Endothelial cell of umbilical vein (primary cell): ENCODE data around the gene PLEKHA7.

ENCODE experiments used
- CTCF ChIP-seq, 2 donors: IDR thresholded peaks; 1 replicate in 1 of 2; 2 replicates in 1 of 2; pipeline ENCODE4 v1.5.1; 2011; ENCODE audit warnings: low read length in 2 of 2, mild to moderate bottlenecking in 2 of 2, moderate library complexity in 2 of 2, control low read depth in 1 of 2, inconsistent platforms in 1 of 2, low read depth in 1 of 2; ENCODE audit not compliant: insufficient read depth in 1 of 2; ENCODE audit errors: extremely low read depth in 1 of 2
- EZH2 ChIP-seq: IDR thresholded peaks from 2 replicates; pipeline ENCODE4 v1.6.1; 2012; ENCODE audit warnings: borderline replicate concordance, low read depth, mild to moderate bottlenecking, moderate library complexity, low read length, inconsistent platforms; ENCODE audit not compliant: severe bottlenecking
- FOS ChIP-seq: IDR thresholded peaks from 2 replicates; pipeline ENCODE4 v1.6.1; 2011; ENCODE audit warnings: mild to moderate bottlenecking, low read length, moderate library complexity, borderline replicate concordance; ENCODE audit not compliant: insufficient read depth
- POLR2A ChIP-seq: IDR thresholded peaks from 2 replicates; pipeline ENCODE4 v1.6.1; 2012; ENCODE audit warnings: low read depth, mild to moderate bottlenecking, control low read depth, low read length
- POLR2AphosphoS5 ChIP-seq: IDR thresholded peaks from 2 replicates; pipeline ENCODE4 v1.6.1; 2012; ENCODE audit warnings: low read depth, mild to moderate bottlenecking, control low read depth, low read length, moderate library complexity; ENCODE audit not compliant: insufficient read depth

GRCh38 chr11:16785520-16786128 lies 228.6 kb downstream of the PLEKHA7 start:
- TF ChIP-seq CTCF (IDR thresholded peaks at IDR 0.05; ENCODE audit: extremely low read depth in 1 of 2, insufficient read depth in 1 of 2, low read depth in 1 of 2, low read length in 2 of 2) (peak; percentile 90 to 95), EZH2 (no peak), POLR2AphosphoS5 (no peak), FOS (no peak), POLR2A (no peak)
